Activated T-cell treated with anti-CD3 and anti-CD28 coated beads, Interleukin-2, amount 50 U/mL, for 1 hour (primary cell): ENCODE measurements around the gene KCND3.
"Not testable (repeated sequence)": the region's sequence is repeated elsewhere in the genome, so short reads cannot be mapped to it uniquely, and the experiment has no call there.

Source experiments
- DNase-seq: peaks from one replicate; pipeline ENCODE4 v3.0.0-alpha.2; 2020

KCND3 gene

DNA sequence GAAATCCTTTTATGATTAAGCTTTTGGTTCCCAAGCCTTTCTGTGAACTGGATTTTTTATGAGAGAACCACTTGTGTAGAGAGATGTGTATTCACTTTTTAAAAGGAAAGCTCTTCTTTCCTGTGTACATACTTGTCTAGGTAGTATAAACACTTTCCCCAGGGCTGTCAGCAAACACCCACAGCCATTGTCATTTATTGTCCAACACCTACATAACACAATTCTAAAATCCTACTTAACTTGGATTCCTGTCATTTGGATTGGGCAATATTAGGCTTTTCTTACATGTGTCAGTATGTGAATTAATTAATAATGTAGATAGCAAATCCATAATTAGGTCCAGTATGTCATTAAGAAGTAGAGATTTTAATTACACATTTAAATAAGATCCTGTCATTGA is 221.4 kb downstream of the KCND3 start:
- DNase-seq = no peak

DNA sequence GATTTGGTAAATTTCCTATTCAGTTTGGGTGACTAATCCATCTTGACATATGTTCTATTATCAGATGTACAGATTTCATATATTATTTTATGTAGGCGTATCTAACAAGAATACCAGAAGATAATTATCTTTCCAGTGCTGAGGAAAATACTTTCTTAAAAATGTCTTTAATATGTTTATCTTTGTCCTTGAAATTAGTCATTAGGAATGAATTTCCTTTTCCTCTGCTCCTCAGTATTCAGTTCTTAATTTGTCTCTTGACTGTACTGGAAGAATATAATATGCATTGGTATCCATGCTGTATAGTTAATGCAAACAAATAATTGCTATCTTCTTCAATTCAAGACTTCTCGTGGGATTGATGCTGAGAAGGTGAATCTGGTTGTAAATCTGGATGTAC is 227.1 kb downstream of the KCND3 start:
- DNase-seq = no peak

DNA sequence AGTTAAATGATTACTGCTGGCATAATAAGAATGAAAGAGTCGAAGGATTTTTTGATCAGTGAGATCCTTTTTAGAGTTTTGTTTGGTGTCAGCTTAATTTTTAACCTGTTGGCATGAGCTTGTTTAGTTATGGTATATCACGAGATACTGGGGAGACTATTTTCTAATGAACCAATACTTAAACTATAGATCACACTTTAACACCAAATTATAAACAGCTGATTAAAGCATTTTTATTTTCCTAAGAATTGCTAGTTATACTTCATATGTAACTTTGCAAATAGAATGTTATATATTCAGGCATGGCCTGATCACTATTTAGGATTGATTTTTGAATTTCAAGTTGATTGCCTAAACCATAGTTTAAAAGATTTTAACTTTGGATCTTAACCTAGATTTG is 227.8 kb downstream of the KCND3 start:
- DNase-seq = no peak

DNA sequence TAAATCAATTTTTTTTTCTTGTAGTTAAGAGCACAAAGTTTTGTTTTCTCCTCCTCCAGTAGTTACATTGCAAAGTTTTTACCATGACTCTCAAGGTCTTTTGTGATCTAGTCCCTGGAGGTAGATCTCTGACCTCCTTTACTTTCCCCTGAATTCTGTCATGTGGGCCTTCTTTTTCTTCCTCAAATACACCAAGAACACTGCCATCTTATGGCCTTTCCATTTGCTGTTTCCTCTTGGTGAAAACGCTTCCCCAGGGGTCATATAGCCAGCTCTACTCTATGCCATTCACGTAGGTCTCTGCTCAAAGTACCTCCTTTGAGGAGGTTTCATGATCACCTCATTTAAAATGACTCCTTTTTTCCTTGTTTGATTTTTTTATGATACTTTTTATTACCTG is 231.1 kb downstream of the KCND3 start:
- no peak for DNase-seq

DNA sequence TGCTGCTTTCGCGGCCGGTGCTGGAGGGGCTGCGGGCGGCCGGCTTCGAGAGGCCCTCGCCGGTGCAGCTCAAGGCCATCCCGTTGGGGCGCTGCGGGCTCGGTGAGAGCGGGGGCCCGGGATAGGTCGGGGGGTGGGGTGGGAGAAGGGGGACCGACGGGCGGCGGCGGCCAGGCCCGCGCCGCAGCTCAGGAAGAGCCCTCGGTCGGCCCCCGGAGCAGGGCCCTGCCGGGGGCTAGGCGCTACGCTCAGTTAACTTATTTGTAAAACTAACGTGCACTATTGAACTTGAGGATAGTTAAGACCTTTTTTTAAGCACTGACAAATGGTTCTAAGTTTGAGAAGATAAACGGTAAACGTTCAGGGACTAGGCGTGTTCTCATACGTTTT is 233.3 kb downstream of the KCND3 start:
- DNase-seq = no peak

DNA sequence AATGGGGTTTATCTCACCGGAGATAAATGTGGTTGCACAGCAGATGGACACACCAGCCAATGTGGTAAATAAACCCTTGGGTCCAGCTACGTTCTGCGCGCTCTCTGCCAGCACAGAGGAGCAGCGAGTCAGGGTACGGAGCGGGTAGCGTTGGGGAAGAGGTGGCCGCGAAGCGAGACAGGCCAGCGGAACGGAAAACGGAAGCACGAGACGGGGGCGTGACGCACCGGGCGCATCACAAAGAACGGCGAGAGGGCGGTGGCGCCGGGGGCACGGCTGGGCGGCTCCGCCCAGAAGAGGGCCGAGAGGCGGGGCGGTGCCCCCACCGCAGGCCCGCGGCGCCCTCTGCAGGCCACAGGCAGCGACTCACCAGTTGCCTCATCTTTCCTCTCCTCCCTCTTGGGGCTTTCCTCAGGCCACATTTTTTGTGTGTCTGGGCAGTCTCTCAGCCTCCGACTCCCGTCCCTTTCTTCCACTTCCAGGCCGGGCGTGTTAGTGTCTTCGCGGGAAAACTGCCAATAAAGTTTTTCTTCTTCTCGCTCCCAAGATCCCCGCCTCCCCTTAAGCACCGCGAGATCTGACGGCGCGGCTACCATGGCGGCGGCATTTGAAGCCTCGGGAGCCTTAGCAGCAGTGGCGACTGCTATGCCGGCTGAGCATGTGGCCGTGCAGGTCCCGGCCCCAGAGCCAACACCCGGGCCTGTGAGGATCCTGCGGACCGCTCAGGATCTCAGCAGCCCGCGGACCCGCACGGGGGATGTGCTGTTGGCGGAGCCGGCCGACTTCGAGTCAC is 233.9 kb downstream of the KCND3 start, which contains the start of gene DDX20:
Gene DDX20 (plus strand): TSS at position 571 of the 793 bp plus-strand sequence. CDS start 24 bp downstream, at position 595.
- peak; percentile 95 for DNase-seq

DNA sequence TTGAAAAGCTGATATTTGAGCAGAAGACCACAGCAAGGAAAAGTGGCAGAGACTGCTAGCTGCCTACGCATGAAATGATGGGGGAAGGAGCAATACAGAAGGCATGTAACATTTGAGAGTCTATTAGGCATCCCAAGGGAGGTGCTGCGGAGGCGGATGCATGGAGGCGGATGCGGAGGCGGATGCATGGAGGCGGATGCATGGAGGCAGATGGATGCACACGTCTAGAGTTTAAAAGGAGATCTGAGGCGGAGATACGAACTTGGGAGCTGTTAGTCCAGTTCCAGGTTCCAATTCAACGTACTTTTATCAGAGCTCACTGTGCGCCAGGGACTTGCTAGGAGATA is 234.5 kb downstream of the KCND3 start:
- DNase-seq = no peak

DNA sequence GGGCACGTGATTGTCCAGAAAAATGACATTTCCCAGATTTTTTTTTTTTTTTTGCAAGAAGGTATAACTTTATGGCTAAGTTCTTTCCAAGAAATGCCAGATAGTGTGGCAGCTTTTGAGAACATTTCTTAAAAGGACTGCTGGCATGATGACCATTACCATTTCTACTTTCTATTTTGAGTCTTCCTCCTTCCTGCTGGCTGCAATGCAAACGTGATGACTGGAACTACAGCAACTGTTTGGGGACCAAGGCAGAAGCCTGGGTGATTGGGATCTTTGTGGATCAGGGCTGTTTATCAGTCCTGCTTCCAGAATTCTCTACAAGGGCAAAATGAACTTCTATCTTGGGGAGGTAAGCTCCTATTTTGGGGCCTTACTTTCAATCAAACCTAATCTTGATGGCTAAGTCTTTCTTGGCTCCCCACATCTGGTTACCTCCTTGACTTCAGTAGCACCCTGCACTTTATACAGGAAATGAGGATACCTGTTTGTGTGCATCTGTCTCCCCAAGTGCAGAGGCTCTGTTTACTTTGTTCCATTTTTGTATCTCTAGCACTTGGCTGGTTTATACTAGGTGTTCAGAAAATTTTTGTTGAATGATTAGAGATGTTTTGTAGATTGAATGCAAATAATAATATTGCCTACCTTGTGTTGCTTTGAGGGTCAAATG is 237.4 kb downstream of the KCND3 start:
- no peak for DNase-seq

DNA sequence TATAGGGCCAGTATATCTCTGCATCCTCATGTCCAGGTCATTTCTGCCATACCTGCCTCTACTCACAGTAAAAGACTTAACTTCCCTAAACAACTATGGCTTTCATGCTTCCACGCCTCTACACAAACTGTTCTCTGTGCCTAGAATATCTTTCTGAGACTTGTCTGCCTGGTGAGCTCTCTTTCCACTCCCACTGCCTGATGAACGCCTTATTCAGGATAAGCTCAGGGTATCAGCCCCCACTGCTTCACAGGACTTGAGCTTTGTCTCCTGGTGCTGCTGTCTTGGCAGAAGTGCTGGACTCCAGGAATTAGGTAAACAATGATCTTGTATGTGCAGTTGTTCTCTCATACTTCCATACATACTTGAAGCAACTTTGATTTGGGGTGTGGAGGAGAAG is 238.6 kb downstream of the KCND3 start:
- DNase-seq = no peak

DNA sequence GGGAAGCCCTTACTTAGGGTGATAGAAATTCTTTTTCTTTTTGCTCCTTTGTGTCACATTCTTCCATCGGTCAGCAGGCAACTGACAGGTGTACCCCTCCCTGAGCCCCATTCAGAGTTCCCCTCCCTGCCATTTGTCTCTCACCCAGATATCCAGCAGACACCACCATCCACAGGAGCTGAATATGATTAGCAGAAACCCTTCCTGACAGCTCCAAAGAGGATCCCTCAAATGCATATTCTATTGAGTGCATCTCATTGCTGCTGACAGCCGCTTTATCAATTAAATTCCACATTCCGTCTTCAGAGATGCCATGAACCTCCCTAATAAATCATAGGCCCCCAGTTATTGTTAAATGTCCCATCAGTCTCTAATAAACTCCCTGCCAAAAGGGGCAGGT is 239.8 kb downstream of the KCND3 start:
- DNase-seq = no peak

DNA sequence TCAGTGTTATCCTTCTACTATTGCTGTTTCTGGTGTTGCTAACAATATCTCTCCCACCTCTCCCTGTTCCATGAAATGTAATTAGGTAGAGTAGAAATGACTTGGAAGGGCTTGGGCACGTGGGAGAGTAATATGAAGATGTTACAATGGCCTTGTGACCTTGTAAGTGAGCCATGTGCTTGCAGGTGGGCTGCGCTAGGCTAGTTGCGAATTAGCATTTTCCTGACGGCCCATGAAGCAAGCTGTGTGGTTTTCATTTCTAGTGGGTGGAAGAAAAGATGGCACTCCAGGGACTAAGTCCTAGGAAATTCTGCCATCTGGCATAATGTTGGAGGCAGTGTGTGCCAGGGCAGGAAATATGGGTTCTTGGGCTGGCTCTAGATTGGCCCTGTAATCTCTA is 241.5 kb downstream of the KCND3 start:
- DNase-seq = no peak

DNA sequence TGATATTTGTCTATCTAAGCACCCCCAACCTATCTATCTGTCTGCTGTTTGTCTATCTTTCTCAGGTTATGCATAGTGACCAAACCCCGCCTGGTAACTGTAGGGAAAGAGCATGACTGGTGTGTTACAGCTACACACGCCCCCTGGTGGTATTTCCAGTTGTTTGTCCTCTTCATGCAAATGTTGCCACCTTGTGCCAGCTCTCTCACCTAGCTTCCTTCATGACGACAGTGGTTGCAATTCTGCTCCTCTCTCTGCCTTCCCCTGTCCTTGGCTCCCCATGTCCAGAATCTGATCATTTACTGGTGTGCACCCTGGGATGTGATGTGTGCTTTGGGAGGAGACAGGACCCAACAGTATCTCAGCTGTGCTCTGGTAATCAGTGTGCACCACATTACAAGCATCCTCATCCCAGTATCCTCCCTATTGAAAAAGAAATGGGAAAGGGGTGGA is 242.2 kb downstream of the KCND3 start:
- no peak for DNase-seq

DNA sequence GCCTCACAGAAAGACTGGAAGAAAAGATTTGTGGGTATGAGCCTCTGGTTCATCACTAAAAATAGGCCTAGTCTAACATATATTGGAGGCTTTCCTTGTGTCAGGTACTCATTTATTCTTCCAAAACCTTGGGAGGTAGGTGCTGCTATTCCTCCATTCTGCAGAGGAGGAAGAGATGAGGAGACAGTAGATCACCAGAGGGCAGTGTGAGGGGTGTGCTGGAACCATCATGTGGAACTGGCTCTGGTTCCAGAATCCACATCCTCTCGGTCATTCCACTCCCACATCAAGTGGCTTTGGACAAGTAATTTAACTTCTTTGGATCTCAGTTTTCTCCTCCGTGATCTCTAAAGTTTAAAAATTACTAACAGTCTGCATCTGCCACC is 242.9 kb downstream of the KCND3 start:
- no peak for DNase-seq

DNA sequence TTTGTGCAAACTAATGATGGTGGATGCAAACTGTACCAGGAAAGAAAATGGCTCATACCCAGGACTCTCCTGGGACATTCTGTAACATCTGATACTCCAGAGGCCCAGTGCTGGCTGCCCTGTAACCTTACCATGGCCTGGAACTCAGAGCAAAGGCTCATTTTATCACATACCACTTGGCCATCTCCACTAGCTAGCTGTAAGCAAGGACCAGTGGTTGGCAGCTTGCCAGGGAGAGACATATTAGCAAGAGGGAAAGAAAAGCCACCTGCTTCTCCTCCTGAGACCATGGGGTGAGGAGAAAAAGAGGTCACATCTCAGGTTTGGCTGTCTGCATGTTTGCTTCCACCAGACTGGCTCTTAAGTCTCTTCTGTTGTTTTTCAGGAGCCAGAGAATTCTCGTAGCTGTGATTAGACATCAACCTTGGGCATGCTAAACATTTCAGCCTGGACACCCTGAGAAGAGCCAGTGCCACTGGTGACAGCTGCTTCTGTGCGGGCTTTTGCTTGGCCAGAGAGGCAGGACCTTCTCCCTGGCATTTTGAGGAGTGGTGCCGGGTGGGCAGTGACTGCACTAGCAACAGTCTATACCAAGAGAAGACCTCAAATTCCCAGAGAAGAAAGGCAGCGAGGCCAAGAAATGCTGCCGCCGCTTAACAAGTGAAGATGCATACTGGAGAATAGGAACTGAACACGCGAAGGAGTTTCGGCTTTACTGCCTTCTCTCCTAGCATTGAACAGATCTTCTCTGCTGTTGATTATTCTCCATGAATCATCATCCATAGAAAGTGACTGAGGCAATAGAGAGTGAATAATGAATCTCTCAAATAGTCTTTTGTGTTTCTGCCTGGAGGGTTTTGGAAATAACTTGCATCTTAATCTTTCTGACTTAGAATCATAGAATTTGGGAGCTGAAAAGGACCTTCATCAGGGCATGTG is 243.5 kb downstream of the KCND3 start:
- DNase-seq = no peak

DNA sequence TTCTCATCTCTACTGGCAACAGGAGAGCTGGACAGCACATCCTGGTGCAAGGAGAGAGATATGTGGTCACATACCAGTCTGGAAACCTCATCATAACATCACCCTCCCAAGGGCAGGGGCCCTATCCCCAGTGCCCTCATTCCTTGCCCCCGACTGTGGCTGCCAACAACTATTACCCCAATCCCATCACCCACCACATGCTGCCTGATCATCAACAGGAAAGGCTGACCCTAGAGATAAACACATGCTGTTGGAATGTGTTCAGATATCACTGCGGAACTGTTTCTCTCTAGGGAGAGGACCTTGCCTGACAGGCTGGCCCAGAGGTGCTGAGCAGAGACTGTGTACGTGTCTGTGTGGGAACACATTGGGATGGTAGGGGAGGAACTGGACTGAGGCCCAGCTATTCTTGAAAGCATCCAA is 245.8 kb downstream of the KCND3 start:
- DNase-seq = no peak

DNA sequence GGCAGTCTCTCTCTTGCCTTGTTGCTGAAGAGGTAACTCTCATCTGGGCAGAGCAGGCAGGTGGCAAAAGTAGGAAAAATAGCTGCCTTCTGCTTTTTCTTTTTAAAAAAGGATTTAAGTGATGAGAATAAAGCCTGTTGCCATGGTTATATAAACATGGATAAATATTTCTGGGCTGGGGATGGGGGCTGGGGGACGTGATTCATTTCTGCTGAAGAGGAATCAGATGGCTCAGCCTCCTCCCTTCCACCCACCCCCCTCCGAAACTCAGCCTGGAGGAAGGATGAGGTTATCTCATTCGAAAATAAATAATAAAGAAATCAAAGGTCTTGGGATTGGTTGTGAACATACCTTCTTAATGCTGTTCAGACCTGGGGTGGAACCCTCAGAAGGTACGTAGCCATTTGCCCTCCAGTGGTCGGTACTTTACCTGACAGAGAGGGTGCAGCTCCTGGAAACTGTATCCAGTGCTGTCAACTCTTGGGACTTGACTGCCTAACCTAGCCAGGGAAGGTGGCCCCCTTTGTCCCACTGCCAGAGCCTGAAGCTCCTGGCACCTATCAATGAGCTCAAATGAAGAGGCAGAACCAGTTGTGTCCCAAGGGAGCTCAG is 246.4 kb downstream of the KCND3 start:
- no peak for DNase-seq

DNA sequence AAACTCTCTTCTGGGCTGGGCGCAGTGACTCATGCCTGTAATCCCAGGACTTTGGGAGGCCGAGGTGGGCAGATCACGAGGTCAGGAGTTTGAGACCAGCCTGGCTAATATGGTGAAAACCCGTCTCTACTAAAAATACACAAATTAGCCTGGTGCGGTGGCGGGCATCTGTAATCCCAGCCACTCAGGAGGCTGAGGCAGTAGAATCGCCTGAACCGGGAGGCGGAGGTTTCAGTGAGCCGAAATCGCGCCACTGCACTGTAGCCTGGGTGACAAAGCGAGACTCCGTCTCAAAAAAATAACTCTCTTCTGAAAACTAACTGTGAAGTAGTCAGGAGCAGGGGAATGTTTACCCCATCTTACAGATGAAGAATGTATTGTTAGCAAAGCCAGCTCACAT is 247.2 kb downstream of the KCND3 start:
- not testable (repeated sequence) for DNase-seq

DNA sequence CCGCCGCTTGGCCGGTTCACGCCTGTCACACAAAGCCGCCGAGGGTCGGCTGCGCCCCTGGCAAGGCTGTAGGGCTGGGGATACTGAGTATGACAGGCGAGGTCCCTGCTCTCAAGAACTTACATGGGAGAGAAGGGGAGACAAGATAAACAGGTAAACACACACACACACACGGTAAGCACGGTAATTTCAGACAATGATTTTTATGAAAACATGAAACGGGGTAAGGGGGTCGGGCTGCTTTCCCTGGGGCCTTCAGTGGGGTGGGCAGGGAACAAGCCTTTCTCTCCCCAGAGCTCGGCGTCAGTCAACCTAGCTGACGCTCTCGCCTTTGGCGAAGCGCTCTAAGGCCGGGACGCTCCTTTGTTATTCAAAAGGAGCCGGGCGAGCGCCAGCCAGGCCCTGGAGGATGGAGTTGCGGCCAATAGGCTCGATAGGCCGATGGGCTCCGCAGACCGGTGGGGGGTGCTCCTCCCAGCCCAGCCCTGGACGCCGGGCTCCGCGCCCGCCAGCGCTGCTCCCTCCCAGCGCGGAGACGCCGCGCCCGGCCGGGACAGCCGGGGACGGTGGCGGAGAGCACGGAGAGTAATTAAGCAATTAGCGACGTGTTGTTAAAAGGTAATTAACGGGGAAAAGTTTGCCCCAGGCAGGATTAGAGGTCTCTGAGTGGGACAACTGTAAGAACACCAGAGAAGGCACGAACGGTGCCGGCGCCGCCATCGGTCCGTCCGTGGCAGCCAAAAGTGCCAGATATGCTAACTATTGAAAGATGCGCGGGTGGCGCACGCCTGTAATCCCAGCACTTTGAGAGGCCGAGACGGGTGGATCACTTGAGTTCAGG is 249.3 kb downstream of the KCND3 start:
- DNase-seq = peak; percentile 46

DNA sequence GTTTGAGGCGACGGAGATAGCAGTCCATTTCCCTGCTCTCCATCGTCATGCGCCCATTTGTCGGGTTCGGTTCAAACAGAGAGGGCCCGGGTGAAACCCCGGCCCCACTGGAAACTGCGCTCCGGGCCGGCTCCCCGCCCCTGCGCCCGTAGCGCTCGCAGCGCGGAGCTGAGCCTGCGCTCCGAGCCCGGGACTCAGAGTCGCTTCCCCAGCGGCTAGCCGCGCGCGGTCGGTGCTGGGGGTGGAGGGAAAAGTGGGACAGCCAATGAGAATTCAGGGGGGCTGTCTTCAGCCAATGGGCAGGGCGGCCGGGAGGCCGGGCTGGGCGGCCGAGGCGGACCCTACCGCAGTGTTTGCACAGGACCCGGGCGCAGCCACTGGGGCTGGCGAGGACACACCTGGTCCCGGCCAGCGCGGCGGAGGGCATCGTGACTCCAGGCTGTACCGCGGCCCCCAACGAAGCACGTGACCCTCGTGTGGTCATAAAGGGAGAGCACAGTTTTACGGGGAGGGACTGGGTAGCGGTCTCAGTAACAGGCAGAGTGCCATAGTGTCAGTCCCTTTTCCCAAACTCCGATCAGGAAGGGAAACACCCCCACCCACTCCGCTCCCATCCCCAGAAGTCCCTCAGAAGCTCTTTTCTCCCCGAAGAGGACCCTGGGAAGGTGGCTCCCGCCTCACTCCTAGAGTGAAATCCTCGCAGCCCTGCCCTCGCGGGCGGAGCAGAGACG is 250.1 kb downstream of the KCND3 start, which contains the start of gene INKA2:
Gene INKA2 (minus strand): TSS at position 202 of the 731 bp plus-strand sequence. CDS start 153 bp downstream, at position 49.
- peak; percentile 75 for DNase-seq

DNA sequence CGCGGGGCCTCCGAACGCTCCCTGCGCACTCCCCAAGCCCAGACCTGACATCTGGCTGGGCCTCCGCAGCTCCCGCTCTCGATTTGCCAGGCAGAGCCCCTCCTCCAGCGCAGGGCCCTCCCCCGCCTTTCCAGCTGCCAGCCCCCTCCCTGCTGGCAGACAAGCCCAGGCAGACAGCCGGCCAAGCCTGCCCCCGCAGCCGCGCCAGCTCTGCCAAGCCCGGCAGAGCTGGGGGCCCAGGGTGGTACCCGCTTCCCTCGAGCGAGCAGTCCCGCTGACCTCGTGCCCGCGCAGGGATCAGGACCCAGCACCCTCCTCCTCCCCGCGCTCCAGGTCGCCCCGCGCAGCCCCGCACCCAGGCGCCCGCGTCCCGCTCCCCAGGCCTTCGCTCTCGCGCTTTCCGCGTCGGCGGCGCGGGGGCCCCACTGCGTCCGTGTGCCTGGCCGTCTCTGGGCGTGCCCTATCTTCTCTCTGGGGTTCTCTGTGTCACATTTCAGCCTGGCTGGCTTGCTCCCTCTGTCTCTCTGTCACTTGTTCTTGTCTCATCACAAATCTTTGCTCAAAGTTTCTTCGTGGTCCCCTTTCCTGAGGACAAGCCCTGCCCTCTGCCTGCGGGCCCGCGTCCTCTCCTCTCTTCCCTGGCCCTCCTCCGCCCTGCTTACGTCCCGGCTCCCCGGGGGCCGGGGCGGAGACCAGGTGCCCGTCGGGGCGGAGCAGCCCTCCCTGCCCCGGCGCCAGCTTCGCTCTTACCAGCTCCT is 250.9 kb downstream of the KCND3 start:
- DNase-seq = peak; percentile 59

DNA sequence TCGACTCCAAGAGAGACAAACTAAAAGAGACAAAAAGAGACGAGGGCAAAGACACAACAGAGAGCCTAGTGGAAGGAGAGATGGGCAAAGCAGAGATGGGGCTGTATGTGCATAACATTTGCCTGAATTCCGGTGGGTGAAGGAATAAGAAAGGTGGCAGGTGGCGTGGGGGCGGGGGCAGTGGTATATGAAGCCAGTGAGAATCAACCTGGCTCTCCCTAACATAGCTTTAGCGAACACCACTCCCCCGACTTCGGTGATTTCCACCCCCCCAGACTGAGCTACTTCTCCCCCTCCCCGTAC is 251.4 kb downstream of the KCND3 start:
- no peak for DNase-seq
